H1 (cell line): ENCODE measurements around the gene LPP. TPM values are rescaled to one million over a fixed set of nuclear protein-coding genes. Genes with fewer than 3 reads are reported as not detected.

Experiments used
- CTCF ChIA-PET: fragments of 300-600 bp; sonication (Branson Sonifier 250); formaldehyde crosslinking; loops from one replicate; lab custom pipeline; 2021; ENCODE audit not compliant: partially characterized antibody; lab: Charles Lee
- POLR2A ChIA-PET: fragments of 300-600 bp; sonication (Branson Sonifier 250); formaldehyde crosslinking; loops from one replicate; lab custom pipeline; 2021; ENCODE audit warnings: inconsistent platforms; ENCODE audit not compliant: partially characterized antibody; lab: Charles Lee
- DNase-seq, 2 experiments: peaks; one replicate each; pipeline versions ENCODE4 v3.0.0 to v3.0.0-alpha.2; 2010 to 2022; ENCODE audit warnings: low spot score in 2 of 2, low read depth in 1 of 2, mixed read lengths in 1 of 2
- FAIRE-seq: peaks from 2 replicates; lab custom pipeline; 2011; peaks lifted over from hg19 to GRCh38; lab: Jason Lieb, UNC
- H2AFZ ChIP-seq: 2 replicates; pipeline ENCODE4 v1.8.1; 2012; ENCODE audit warnings: low read length, inconsistent platforms
- H2AK5ac ChIP-seq: 2 replicates; pipeline ENCODE4 v1.6.1; 2013; ENCODE audit warnings: low read depth, low read length
- H2BK120ac ChIP-seq: replicated peaks from 2 replicates; pipeline ENCODE3; 2013; ENCODE audit warnings: low read depth, low read length, inconsistent platforms
- H2BK12ac ChIP-seq: 2 replicates; pipeline ENCODE4 v1.6.1; 2013; ENCODE audit warnings: low read depth, low read length
- H2BK15ac ChIP-seq: 2 replicates; pipeline ENCODE4 v1.6.1; 2013; ENCODE audit warnings: low read length
- H2BK20ac ChIP-seq: 2 replicates; pipeline ENCODE4 v1.6.1; 2013; ENCODE audit warnings: low read length
- H2BK5ac ChIP-seq: 2 replicates; pipeline ENCODE4 v1.6.1; 2013; ENCODE audit warnings: low read depth, low read length
- H3K14ac ChIP-seq: 2 replicates; pipeline ENCODE4 v1.6.1; 2013; ENCODE audit warnings: inconsistent platforms; ENCODE audit not compliant: insufficient read length
- H3K18ac ChIP-seq: 2 replicates; pipeline ENCODE4 v1.6.1; 2013; ENCODE audit warnings: low read length; ENCODE audit errors: extremely low read depth
- H3K23ac ChIP-seq: 2 replicates; pipeline ENCODE4 v1.6.1; 2013; ENCODE audit warnings: inconsistent platforms; ENCODE audit not compliant: insufficient read length
- H3K23me2 ChIP-seq: 2 replicates; pipeline ENCODE4 v1.6.1; 2013; ENCODE audit warnings: low read depth, low read length
- H3K27ac ChIP-seq: 2 replicates; pipeline ENCODE4 v1.6.1; 2011; ENCODE audit warnings: low read depth, low read length, inconsistent platforms
- H3K27me3 ChIP-seq, 4 experiments: replicated peaks in 1 of 4; 1 replicate in 1 of 4; 2 replicates in 3 of 4; pipeline versions ENCODE4 v1.6.1 to v1.8.1; 2011 to 2013; ENCODE audit warnings: low read length in 3 of 4, mild to moderate bottlenecking in 3 of 4, inconsistent platforms in 2 of 4, mixed read lengths in 2 of 4, moderate library complexity in 1 of 4; ENCODE audit not compliant: control insufficient read depth in 3 of 4, insufficient read depth in 3 of 4; ENCODE audit errors: extremely low read depth in 1 of 4
- H3K36me3 ChIP-seq, 4 experiments: 2 replicates each; pipeline versions ENCODE4 v1.6.1 to v1.8.1; 2011 to 2013; ENCODE audit warnings: mild to moderate bottlenecking in 4 of 4, low read length in 3 of 4, moderate library complexity in 2 of 4, control low read depth in 1 of 4, inconsistent platforms in 1 of 4; ENCODE audit not compliant: insufficient read depth in 4 of 4, control insufficient read depth in 2 of 4
- H3K4ac ChIP-seq: replicated peaks from 2 replicates; pipeline ENCODE3; 2013; ENCODE audit warnings: low read length, low read depth, mixed read lengths, inconsistent platforms; ENCODE audit not compliant: insufficient read length
- H3K4me1 ChIP-seq, 4 experiments: replicated peaks in 1 of 4; 1 replicate in 1 of 4; 2 replicates in 3 of 4; pipeline versions ENCODE4 v1.6.1 to v1.8.1; 2011 to 2013; ENCODE audit warnings: low read length in 3 of 4, inconsistent platforms in 2 of 4, mixed read lengths in 1 of 4; ENCODE audit not compliant: insufficient read depth in 4 of 4, control insufficient read depth in 3 of 4
- H3K4me2 ChIP-seq, 2 experiments: 2 replicates each; pipeline versions ENCODE4 v1.6.1 to v1.8.1; 2011 to 2013; ENCODE audit warnings: low read depth in 2 of 2, low read length in 2 of 2, control low read depth in 1 of 2, inconsistent platforms in 1 of 2, mild to moderate bottlenecking in 1 of 2; ENCODE audit not compliant: insufficient read depth in 1 of 2
- H3K4me3 ChIP-seq, 4 experiments: fragments of 200-600, 300-600 bp in 1 of 4; sonication (generic), shearing (Covaris generic), sonication (Bioruptor Twin) in 1 of 4; 2 replicates each; pipeline versions ENCODE4 v1.5.1 to v1.8.1; 2011 to 2016; ENCODE audit warnings: low read length in 4 of 4, low read depth in 3 of 4, control low read depth in 2 of 4, inconsistent platforms in 2 of 4, mild to moderate bottlenecking in 2 of 4, mixed read lengths in 1 of 4, moderate library complexity in 1 of 4; ENCODE audit not compliant: insufficient read depth in 2 of 4; ENCODE audit errors: extremely low read depth in 1 of 4
- H3K56ac ChIP-seq: replicated peaks from 2 replicates; pipeline ENCODE3; 2013; ENCODE audit warnings: low read depth, mild to moderate bottlenecking, mixed read lengths, low read length, inconsistent platforms; ENCODE audit not compliant: insufficient read length
- H3K79me1 ChIP-seq: 2 replicates; pipeline ENCODE4 v1.6.1; 2013; ENCODE audit warnings: low read depth, low read length, control low read depth
- H3K79me2 ChIP-seq, 2 experiments: 2 replicates each; pipeline versions ENCODE4 v1.6.1 to v1.8.1; 2012 to 2013; ENCODE audit warnings: low read length in 2 of 2, mild to moderate bottlenecking in 2 of 2, inconsistent platforms in 1 of 2; ENCODE audit not compliant: insufficient read depth in 2 of 2, control insufficient read depth in 1 of 2
- H3K9ac ChIP-seq, 4 experiments: replicated peaks in 1 of 4; 1 replicate in 1 of 4; 2 replicates in 3 of 4; pipeline versions ENCODE4 v1.6.1 to v1.8.1; 2011 to 2013; ENCODE audit warnings: low read depth in 3 of 4, low read length in 3 of 4, control low read depth in 2 of 4, mild to moderate bottlenecking in 2 of 4, moderate library complexity in 2 of 4, inconsistent platforms in 1 of 4; ENCODE audit errors: extremely low read depth in 1 of 4
- H3K9me3 ChIP-seq, 2 experiments: 2 replicates each; pipeline versions ENCODE4 v1.6.1 to v1.8.1; 2012 to 2013; ENCODE audit warnings: mild to moderate bottlenecking in 2 of 2, moderate library complexity in 2 of 2, control low read depth in 1 of 2, inconsistent platforms in 1 of 2, low read depth in 1 of 2, low read length in 1 of 2, mixed read lengths in 1 of 2; ENCODE audit not compliant: insufficient read depth in 2 of 2
- H4K20me1 ChIP-seq, 2 experiments: replicated peaks in 1 of 2; 2 replicates each; pipeline versions ENCODE3 to v1.8.1; 2011 to 2013; ENCODE audit warnings: inconsistent platforms in 2 of 2, low read length in 2 of 2, mild to moderate bottlenecking in 1 of 2; ENCODE audit not compliant: insufficient read depth in 2 of 2, control insufficient read depth in 1 of 2
- H4K5ac ChIP-seq: 2 replicates; pipeline ENCODE4 v1.6.1; 2013; ENCODE audit warnings: low read length, low read depth, mixed read lengths, inconsistent platforms; ENCODE audit not compliant: insufficient read length
- H4K8ac ChIP-seq: 2 replicates; pipeline ENCODE4 v1.8.0; 2013; ENCODE audit warnings: mild to moderate bottlenecking, moderate library complexity, low read length, inconsistent platforms; ENCODE audit not compliant: insufficient read depth; ENCODE audit errors: extremely low read depth
- H4K91ac ChIP-seq: replicated peaks from 2 replicates; pipeline ENCODE3; 2013; ENCODE audit warnings: low read length, mixed read lengths, inconsistent platforms; ENCODE audit not compliant: insufficient read length
- CHD1 ChIP-seq: IDR thresholded peaks from 2 replicates; pipeline ENCODE4 v1.6.1; 2012; ENCODE audit warnings: low read depth, low read length, improper control_type of control experiment
- CTBP2 ChIP-seq: IDR thresholded peaks from 2 replicates; pipeline ENCODE4 v1.7.0; 2011; ENCODE audit warnings: borderline replicate concordance, mild to moderate bottlenecking, moderate library complexity, mixed read lengths, low read length; ENCODE audit not compliant: insufficient read depth, insufficient read length
- FOSL1 ChIP-seq: IDR thresholded peaks from 2 replicates; pipeline ENCODE4 v1.6.1; 2011; ENCODE audit warnings: mild to moderate bottlenecking, low read depth, low read length, moderate library complexity; ENCODE audit not compliant: insufficient read depth
- HDAC2 ChIP-seq, 2 experiments: fragments of 300-600 bp in 1 of 2; sonication (generic) in 1 of 2; IDR thresholded peaks; 2 replicates each; pipeline ENCODE4 v1.6.1; 2011 to 2012; ENCODE audit warnings: low read depth in 2 of 2, low read length in 2 of 2, mild to moderate bottlenecking in 2 of 2, moderate library complexity in 2 of 2, borderline replicate concordance in 1 of 2, inconsistent platforms in 1 of 2
- JUN ChIP-seq: IDR thresholded peaks from 2 replicates; pipeline ENCODE4 v1.6.1; 2011; ENCODE audit warnings: low read depth, mild to moderate bottlenecking, improper control_type of control experiment, low read length
- SIN3A ChIP-seq, 2 experiments: IDR thresholded peaks in 1 of 2; conservative IDR thresholded peaks in 1 of 2; 2 replicates each; pipeline ENCODE4 v1.6.1; 2011 to 2012; ENCODE audit warnings: low read length in 2 of 2, improper control_type of control experiment in 1 of 2, low read depth in 1 of 2, mild to moderate bottlenecking in 1 of 2
- SP1 ChIP-seq: IDR thresholded peaks from 2 replicates; pipeline ENCODE4 v1.6.1; 2011; ENCODE audit warnings: low read depth, low read length
- SP2 ChIP-seq: IDR thresholded peaks from 2 replicates; pipeline ENCODE4 v1.6.1; 2012; ENCODE audit warnings: mild to moderate bottlenecking, low read length, inconsistent platforms
- SUZ12 ChIP-seq: fragments of 200-600 bp; sonication (generic); IDR thresholded peaks from 2 replicates; pipeline ENCODE4 v1.6.1; 2012; ENCODE audit warnings: mild to moderate bottlenecking, inconsistent platforms, low read length, moderate library complexity, mixed read lengths
- WGBS, 2 experiments: shearing (Covaris generic) in 1 of 2; methylation state at CpG; one replicate each; pipeline versions ENCODE4 v1.1.6 to v1.1.7; 2013 to 2015; ENCODE audit warnings: low lambda C conversion rate in 2 of 2, mixed read lengths in 2 of 2, inconsistent platforms in 1 of 2, low coverage in 1 of 2, missing lambda C conversion rate in 1 of 2; ENCODE audit not compliant: insufficient replicate concordance in 2 of 2, insufficient coverage in 1 of 2, insufficient read length in 1 of 2; ENCODE audit errors: extremely low coverage in 1 of 2, missing lambda C conversion rate in 1 of 2; 5-methylcytosine and 5-hydroxymethylcytosine counted together
- polyA plus RNA-seq, 7 experiments: library from polyadenylated mRNA; depleted of rRNA in 3 of 7; stranded (reverse) in 5 of 7; unstranded in 2 of 7; fragments of >200 nt in 5 of 7; fragments of 200-250 nt in 2 of 7; gene quantifications; 1 replicate in 5 of 7; 2 replicates in 1 of 7; 4 replicates in 1 of 7; pipeline versions ENCODE4 v1.2.1 to v1.2.3, GENCODE V29; 2011 to 2013; ENCODE audit warnings: missing spikeins in 2 of 7, mixed read lengths in 2 of 7
- total RNA-seq: library from RNA; stranded (reverse); fragmentation: NEBNext Ultra II Directional; extraction: Animal tissue kit (Norgen Biotek cat#: 25700); gene quantifications from 2 replicates; pipeline ENCODE4 v1.2.1, GENCODE V29; 2021

LPP gene
- total and polyA plus RNA-seq, 2 of the 8 experiments (the other 6 are each of a cell fraction or from before 2014, with no cell fraction given): 10.0 to 53.3 TPM

DNA sequence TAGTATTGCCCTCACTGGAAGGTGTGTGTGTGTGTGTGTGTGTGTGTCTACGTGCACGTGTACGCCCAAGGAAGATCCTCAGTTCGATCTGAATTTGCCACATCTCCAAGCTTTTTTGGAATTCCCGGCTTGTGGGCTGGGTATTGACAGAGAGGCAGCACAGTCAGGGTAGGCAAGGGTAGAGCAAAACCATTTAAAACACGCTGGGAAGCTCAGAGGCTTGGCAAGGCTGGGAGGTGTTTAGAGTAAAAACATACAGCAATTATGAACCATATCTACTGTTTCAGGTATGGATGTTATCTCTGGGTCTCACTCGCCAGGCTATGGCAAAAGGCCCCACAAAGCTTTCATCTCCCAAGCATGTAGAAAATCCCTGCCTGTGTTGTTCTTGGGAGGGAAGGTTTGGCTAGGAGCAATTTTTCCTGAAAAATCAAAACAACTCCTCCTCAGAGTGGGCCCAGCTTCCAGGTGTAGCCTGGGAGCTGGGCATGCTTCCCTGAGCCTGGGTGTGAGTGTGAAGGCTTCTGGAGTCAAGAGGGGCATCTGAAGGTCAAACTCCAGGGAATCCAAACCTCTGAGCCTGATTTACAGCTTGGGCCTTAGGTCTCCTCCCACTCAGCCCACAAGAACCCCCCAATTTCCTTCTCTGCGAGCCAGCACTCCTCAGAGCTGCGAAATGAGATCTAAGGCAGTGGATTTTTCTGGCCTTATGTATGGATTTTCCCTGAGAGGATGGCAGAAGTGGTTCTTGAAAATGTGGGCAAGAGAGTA is 773.0 kb downstream of the LPP start:
- Histone ChIP-seq H3K4me1 (no peaks in the 10 kb centered on the region), H2BK20ac (no peak overlapping the region), H2BK5ac (no peak overlapping the region), H3K9ac (no peak overlapping the region), H2BK120ac (no peak overlapping the region), H4K8ac (no peak overlapping the region), H3K4ac (no peak overlapping the region), H4K91ac (no peak overlapping the region), H3K9me3 (no peaks in the 10 kb centered on the region), H3K4me3 (no peak overlapping the region), H3K18ac (no peak overlapping the region), H3K56ac (no peak overlapping the region), H4K20me1 (no peaks in the 10 kb centered on the region), H3K79me1 (no peaks in the 10 kb centered on the region), H3K4me2 (no peak overlapping the region), H3K27me3 (no peaks in the 10 kb centered on the region), H3K14ac (no peak overlapping the region), H3K79me2 (no peaks in the 10 kb centered on the region), H2BK15ac (no peak overlapping the region), H3K27ac (no peak overlapping the region), H2BK12ac (no peak overlapping the region), H4K5ac (no peak overlapping the region), H3K23ac (no peak overlapping the region), H3K36me3 (no peaks in the 10 kb centered on the region), H3K23me2 (no peaks in the 10 kb centered on the region), H2AFZ (no peak overlapping the region), H2AK5ac (no peak overlapping the region)
- FAIRE-seq: no peak
- no peak for DNase-seq
- ChIA-PET POLR2A (no interaction called here), CTCF (interaction anchor here (0.5 to 6.9 kb wide), 3 partner anchors 17 to 298 kb away, joined by 3 to 49 read pairs (median 3); no protein-coding TSS in a partner anchor)
- TF ChIP-seq CTBP2 (no peak), SP1 (no peak), HDAC2 (IDR thresholded peaks at IDR 0.05; ENCODE audit: borderline replicate concordance in 1 of 2, low read depth in 2 of 2, low read length in 2 of 2) (no peak), CHD1 (no peak), SP2 (no peak), JUN (no peak), SIN3A (conservative IDR thresholded peaks at IDR 0.05 in 1 of 2, IDR thresholded peaks at IDR 0.05 in 1 of 2; ENCODE audit: low read depth in 1 of 2, low read length in 2 of 2) (no peak), SUZ12 (no peak), FOSL1 (no peak)
- WGBS, 2 experiments: 88% methylated on average over 9 of the region's 9 CpGs; no CpG with 5 or more reads in 1 of the 2 experiments
